Vagina (tissue), 2 donors: ENCODE data around the gene AP3B2.

Source experiments
- POLR2AphosphoS5 ChIP-seq, 2 donors: sonication (generic); formaldehyde crosslinking; IDR thresholded peaks; one replicate each; pipeline ENCODE4 v1.9.0; 2017; ENCODE audit warnings: antibody characterized with exemption in 2 of 2, mild to moderate bottlenecking in 2 of 2, low read depth in 1 of 2; ENCODE audit not compliant: insufficient read depth in 1 of 2
- TF ChIP-seq, protein P1 (sequence below), 3 experiments: fragments of 450-650 bp in 2 of 3; fragments of 200-600 bp in 1 of 3; sonication (generic) in 1 of 3; IDR thresholded peaks; one replicate each; pipeline ENCODE4 v1.5.1; 2017 to 2019; ENCODE audit warnings: antibody characterized with exemption in 3 of 3, mild to moderate bottlenecking in 2 of 3, moderate library complexity in 2 of 3

DNA sequence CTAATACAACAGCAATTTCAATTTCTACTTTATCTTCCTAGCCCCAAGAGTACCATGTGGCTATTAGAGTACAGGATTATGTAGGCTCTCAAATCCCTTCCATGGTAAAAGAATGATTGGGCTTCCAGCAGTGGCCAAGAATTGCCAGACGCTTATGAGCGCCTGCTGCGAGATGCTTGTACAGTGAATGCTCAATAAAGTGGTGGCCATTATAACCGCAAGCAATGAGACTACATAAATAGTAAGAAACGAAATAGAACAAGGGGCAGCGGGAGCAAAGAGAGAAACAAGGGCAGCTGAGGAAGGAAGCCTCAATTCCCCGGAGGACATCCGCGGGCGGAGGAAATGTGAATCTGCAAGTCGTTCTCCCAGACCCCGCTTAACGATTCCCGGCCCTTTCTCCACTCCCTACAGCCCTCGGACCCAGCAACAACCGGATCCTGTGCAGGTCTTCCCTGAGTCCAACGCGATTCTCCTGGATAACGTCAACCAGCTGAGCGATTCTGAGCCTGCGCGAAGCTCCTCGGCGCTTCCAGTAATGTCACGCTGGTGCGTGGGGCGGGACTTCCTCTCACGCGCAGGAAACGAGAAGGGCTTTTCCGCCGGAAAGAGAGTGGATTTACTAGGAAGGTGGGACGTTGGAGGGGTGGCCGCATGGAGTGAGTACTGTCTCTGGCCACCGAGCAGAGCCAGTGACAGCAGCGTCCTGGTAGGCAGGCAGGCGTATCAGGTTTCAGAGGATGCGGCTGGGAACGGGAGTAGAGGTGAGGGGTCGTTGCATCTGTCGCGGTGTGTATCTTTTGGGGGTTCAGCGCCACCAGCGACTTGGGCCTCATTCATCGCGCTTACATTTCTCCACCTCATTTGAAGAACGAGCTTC is 40.5 kb upstream of the AP3B2 start:
- TF ChIP-seq, protein P1, sequence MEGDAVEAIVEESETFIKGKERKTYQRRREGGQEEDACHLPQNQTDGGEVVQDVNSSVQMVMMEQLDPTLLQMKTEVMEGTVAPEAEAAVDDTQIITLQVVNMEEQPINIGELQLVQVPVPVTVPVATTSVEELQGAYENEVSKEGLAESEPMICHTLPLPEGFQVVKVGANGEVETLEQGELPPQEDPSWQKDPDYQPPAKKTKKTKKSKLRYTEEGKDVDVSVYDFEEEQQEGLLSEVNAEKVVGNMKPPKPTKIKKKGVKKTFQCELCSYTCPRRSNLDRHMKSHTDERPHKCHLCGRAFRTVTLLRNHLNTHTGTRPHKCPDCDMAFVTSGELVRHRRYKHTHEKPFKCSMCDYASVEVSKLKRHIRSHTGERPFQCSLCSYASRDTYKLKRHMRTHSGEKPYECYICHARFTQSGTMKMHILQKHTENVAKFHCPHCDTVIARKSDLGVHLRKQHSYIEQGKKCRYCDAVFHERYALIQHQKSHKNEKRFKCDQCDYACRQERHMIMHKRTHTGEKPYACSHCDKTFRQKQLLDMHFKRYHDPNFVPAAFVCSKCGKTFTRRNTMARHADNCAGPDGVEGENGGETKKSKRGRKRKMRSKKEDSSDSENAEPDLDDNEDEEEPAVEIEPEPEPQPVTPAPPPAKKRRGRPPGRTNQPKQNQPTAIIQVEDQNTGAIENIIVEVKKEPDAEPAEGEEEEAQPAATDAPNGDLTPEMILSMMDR (IDR thresholded peaks at IDR 0.05): no peak
- TF ChIP-seq POLR2AphosphoS5 (IDR thresholded peaks at IDR 0.05; ENCODE audit: insufficient read depth in 1 of 2, low read depth in 1 of 2): peak; percentile 93 to 100
